Measurements from ENCODE around the gene CLEC2L. TPM values are rescaled to one million over a fixed set of nuclear protein-coding genes. Genes with fewer than 3 reads are reported as not detected.

Gene CLEC2L
- total and polyA plus RNA-seq, 2 of the 4 experiments (the other 2 are of a cell fraction): not detected

DNA sequence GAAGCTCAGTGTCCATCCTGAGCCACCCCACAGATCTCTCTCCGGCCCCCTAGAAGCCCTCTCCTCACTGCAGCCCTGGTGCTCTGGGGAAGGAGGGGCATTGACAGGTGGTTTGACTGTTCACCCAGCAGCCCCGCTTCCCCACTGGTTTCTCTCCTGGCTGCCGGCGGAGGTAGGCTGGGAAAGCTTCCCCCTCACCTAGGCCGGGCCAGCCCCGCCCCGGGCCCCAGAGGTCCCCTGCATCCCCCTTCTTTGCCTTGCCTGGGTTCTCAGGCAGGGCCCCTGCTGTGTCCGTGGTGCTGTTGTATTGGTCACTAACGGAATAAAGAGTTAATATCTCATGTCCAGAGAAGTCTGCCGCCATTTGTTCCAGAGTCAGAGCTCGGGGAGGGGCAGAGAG lies 21.2 kb downstream of the CLEC2L start:
- H4K20me1 ChIP-seq (ENCODE audit: insufficient read depth, low read length): no peaks in the 10 kb centered on the region
- H2AK9ac ChIP-seq (replicated peaks; ENCODE audit: low read depth, low read length, poor library complexity): no peak overlapping the region
- no peak overlapping the region for H2BK20ac ChIP-seq (ENCODE audit: low read depth, low read length)
- no peak overlapping the region for H3K4ac ChIP-seq (ENCODE audit: low read depth, low read length)
- H2BK15ac ChIP-seq (ENCODE audit: low read depth, low read length): no peak overlapping the region
- ATAC-seq (ENCODE audit: low read depth): no peak
- WGBS, 2 experiments (ENCODE audit: extremely low coverage in 2 of 2, insufficient read length in 1 of 2): 100% methylated on average over 1 of the region's 11 CpGs; no CpG with 5 or more reads in 1 of the 2 experiments
- ChIA-PET CTCF (no interaction called here), POLR2A (ENCODE audit: unreplicated experiment) (no interaction called here)
- no peak overlapping the region for H3K14ac ChIP-seq (replicated peaks; ENCODE audit: low read depth, low read length)
- no peak overlapping the region for H3K56ac ChIP-seq (ENCODE audit: extremely low read depth, insufficient read depth, low read length)
- intact Hi-C loops (cut with micrococcal nuclease) (no loop called here), dilution Hi-C loops (cut with HindIII; ENCODE audit: low sequenced_read_pairs, unreplicated experiment) (no loop called here), in situ Hi-C loops (cut with MboI; ENCODE audit: low sequenced_read_pairs) (no loop called here)
- no peaks in the 10 kb centered on the region for H3K79me1 ChIP-seq (ENCODE audit: low read depth in 1 of 2, low read length in 2 of 2)
- H4K91ac ChIP-seq (ENCODE audit: insufficient read depth, low read depth, low read length): no peak overlapping the region
- no peak overlapping the region for H3K23ac ChIP-seq (ENCODE audit: low read depth, low read length)
- H3K4me3 ChIP-seq (ENCODE audit: insufficient read depth, low read depth, low read length): no peak overlapping the region
- no peak overlapping the region for H2BK5ac ChIP-seq (ENCODE audit: low read depth, low read length, poor library complexity, severe bottlenecking)
- no peak overlapping the region for H3K9ac ChIP-seq (ENCODE audit: low read depth, low read length)
- H3K9me3 ChIP-seq (ENCODE audit: control insufficient read depth, insufficient read depth, low read length): no peaks in the 10 kb centered on the region
- no peak for DNase-seq
- no peak for TF ChIP-seq MAZ (IDR thresholded peaks at IDR 0.05; ENCODE audit: borderline replicate concordance, low read depth, low read length)
- H2AFZ ChIP-seq (replicated peaks; ENCODE audit: low read length, poor library complexity): no peak overlapping the region
- no peaks in the 10 kb centered on the region for H3K4me1 ChIP-seq (ENCODE audit: control insufficient read depth, insufficient read depth, low read length)
- no peak overlapping the region for H2AK5ac ChIP-seq (ENCODE audit: low read depth, low read length)
- H3K4me2 ChIP-seq (ENCODE audit: low read depth, low read length): no peak overlapping the region
- H3K18ac ChIP-seq (ENCODE audit: low read depth, low read length): no peak overlapping the region
- no peak overlapping the region for H4K5ac ChIP-seq (ENCODE audit: low read depth, low read length)
- peaks cover 50% of the 10 kb centered on the region for H3K27me3 ChIP-seq (ENCODE audit: control insufficient read depth, insufficient read depth, low read length)
- H3K27ac ChIP-seq (ENCODE audit: insufficient read depth, low read length): no peak overlapping the region
- H4K8ac ChIP-seq (ENCODE audit: low read depth in 2 of 2, low read length in 2 of 2): no peak overlapping the region
- H3K36me3 ChIP-seq (ENCODE audit: control insufficient read depth, insufficient read depth, low read length): no peaks in the 10 kb centered on the region
- no TSS peak for BruUV-seq (replicated peaks)
- no peaks in the 10 kb centered on the region for H3K9me1 ChIP-seq (ENCODE audit: insufficient read depth, low read length)
- no peak overlapping the region for H2BK120ac ChIP-seq (ENCODE audit: low read depth, low read length)

Data from IMR-90 (cell line).